Measurements from ENCODE around the gene PTPRK.

DNA sequence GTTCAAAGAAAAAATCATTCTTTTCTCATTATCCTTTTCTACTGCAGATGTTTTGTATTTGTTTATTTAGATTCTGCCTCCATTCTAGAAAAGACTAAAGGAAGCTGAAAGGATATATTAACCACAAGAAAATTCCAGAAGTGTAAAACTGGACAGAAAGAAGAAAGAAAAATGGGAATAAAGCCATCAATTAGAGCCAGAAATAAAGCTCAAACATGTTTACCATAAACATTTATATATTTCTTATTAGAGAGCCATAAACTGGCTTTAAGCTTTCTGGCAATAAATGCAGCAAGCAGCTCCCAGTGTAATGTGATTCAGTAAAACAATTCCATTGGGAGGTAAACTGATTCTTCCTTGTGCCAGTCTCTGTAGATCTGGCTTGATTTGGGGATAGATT is 244.1 kb downstream of the PTPRK start:
- TF ChIP-seq CTCF (conservative IDR thresholded peaks at IDR 0.05; ENCODE audit: low read depth, low read length) (no peak), EZH2 (IDR thresholded peaks at IDR 0.05; ENCODE audit: low read length, unreplicated experiment) (no peak)

Data from PC-3 (cell line).